GM12878 (cell line): ENCODE measurements around the gene COL20A1. TPM values are rescaled to one million over a fixed set of nuclear protein-coding genes. Genes with fewer than 3 reads are reported as not detected.

Experiments used
- ATAC-seq: fragments of 200-7000 bp; cut with Tn5 transposase; 3 replicates; pipeline ENCODE4 v1.9.1; 2020; ENCODE audit warnings: mild to moderate bottlenecking, moderate library complexity
- BruUV-seq: library from RNA; stranded (reverse); fragments of 400-500 nt; replicated peaks from 2 replicates; lab custom pipeline; 2021; lab: Mats Ljungman, UMichigan
- CTCF ChIA-PET: fragments of 300-600 bp; sonication (Branson Sonifier 250); formaldehyde crosslinking; extraction: SDS; loops from one replicate; lab custom pipeline; 2021; ENCODE audit warnings: inconsistent platforms; lab: Yijun Ruan, JAX
- POLR2A ChIA-PET: fragments of 350-600 bp; formaldehyde crosslinking; extraction: SDS; loops from one replicate; lab custom pipeline; 2021; ENCODE audit warnings: inconsistent platforms; lab: Charles Lee
- RAD21 ChIA-PET: fragments of 300-600 bp; sonication (Branson Sonifier 250); formaldehyde crosslinking; loops from one replicate; lab custom pipeline; 2023; ENCODE audit warnings: antibody characterized with exemption; ENCODE audit not compliant: unreplicated experiment; lab: Charles Lee
- SMC1A ChIA-PET: fragments of 300-600 bp; sonication (Branson Sonifier 250); formaldehyde crosslinking; loops from one replicate; lab custom pipeline; 2023; ENCODE audit not compliant: unreplicated experiment, uncharacterized antibody; lab: Charles Lee
- DNase-seq: peaks from one replicate; pipeline ENCODE4 v3.0.0-alpha.2; 2011; ENCODE audit warnings: low read depth, low spot score
- FAIRE-seq: peaks from 3 replicates; lab custom pipeline; 2011; peaks lifted over from hg19 to GRCh38; lab: Jason Lieb, UNC
- H2AFZ ChIP-seq: 2 replicates; pipeline ENCODE4 v1.6.0; 2011; ENCODE audit warnings: low read depth, low read length, control low read depth; ENCODE audit not compliant: control insufficient read depth
- H3K27ac ChIP-seq: 2 replicates; pipeline ENCODE4 v1.5.1; 2011; ENCODE audit warnings: control low read depth; ENCODE audit not compliant: control insufficient read depth, insufficient read depth
- H3K27me3 ChIP-seq, 2 experiments: replicated peaks in 1 of 2; 2 replicates each; pipeline versions ENCODE4 v1.6.0 to v1.6.1; 2011; ENCODE audit warnings: low read length in 1 of 2; ENCODE audit not compliant: control insufficient read depth in 2 of 2, insufficient read depth in 2 of 2
- H3K36me3 ChIP-seq, 2 experiments: 2 replicates each; pipeline ENCODE4 v1.5.1; 2011; ENCODE audit warnings: low read length in 1 of 2; ENCODE audit not compliant: control insufficient read depth in 2 of 2, insufficient read depth in 2 of 2
- H3K4me1 ChIP-seq: 2 replicates; pipeline ENCODE4 v1.6.1; 2011; ENCODE audit warnings: mild to moderate bottlenecking, low read length, moderate library complexity, mixed read lengths; ENCODE audit not compliant: control insufficient read depth, insufficient read depth
- H3K4me2 ChIP-seq: 2 replicates; pipeline ENCODE4 v1.6.0; 2011; ENCODE audit warnings: control low read depth; ENCODE audit not compliant: control insufficient read depth, insufficient read depth
- H3K4me3 ChIP-seq: fragments of 200-600 bp; sonication (generic); 2 replicates; pipeline ENCODE4 v1.5.1; 2016
- H3K79me2 ChIP-seq: 2 replicates; pipeline ENCODE4 v1.6.0; 2011; ENCODE audit warnings: low read length; ENCODE audit not compliant: control insufficient read depth, insufficient read depth
- H3K9ac ChIP-seq: 2 replicates; pipeline ENCODE4 v1.8.0; 2011; ENCODE audit warnings: low read length, control low read depth, mixed read lengths; ENCODE audit not compliant: control insufficient read depth, insufficient read depth
- H3K9me3 ChIP-seq: replicated peaks from 3 replicates; pipeline ENCODE4 v1.5.1; 2011; ENCODE audit warnings: mild to moderate bottlenecking, low read length; ENCODE audit not compliant: control insufficient read depth, insufficient read depth
- H4K20me1 ChIP-seq: 2 replicates; pipeline ENCODE4 v1.6.0; 2011; ENCODE audit not compliant: control insufficient read depth, insufficient read depth
- ETV6 ChIP-seq, 2 experiments: fragments of 450-650 bp in 1 of 2; IDR thresholded peaks in 1 of 2; conservative IDR thresholded peaks in 1 of 2; 2 replicates each; pipeline ENCODE4 v1.6.1; 2014; ENCODE audit warnings: antibody characterized with exemption in 1 of 2, borderline replicate concordance in 1 of 2, low read depth in 1 of 2, mild to moderate bottlenecking in 1 of 2, moderate library complexity in 1 of 2
- HDAC6 ChIP-seq: fragments of 200-600 bp; sonication (generic); IDR thresholded peaks from one replicate; pipeline ENCODE4 v1.8.0; 2017; ENCODE audit warnings: antibody characterized with exemption; ENCODE audit not compliant: unreplicated experiment
- POU2F2 ChIP-seq: IDR thresholded peaks from 3 replicates; pipeline ENCODE4 v1.6.1; 2011; ENCODE audit warnings: low read depth, mild to moderate bottlenecking, low read length, borderline replicate concordance
- SMAD5 ChIP-seq: IDR thresholded peaks from 2 replicates; pipeline ENCODE4 v1.6.1; 2016; ENCODE audit warnings: antibody characterized with exemption, low read depth
- TCF7 ChIP-seq: IDR thresholded peaks from 2 replicates; pipeline ENCODE4 v1.6.1; 2014; ENCODE audit warnings: antibody characterized with exemption, borderline replicate concordance
- WGBS: methylation state at CpG from one replicate; pipeline ENCODE4 v1.1.6; 2016; ENCODE audit warnings: low lambda C conversion rate; ENCODE audit not compliant: insufficient replicate concordance, insufficient coverage; ENCODE audit errors: missing lambda C conversion rate; 5-methylcytosine and 5-hydroxymethylcytosine counted together
- in situ Hi-C: fragments of 300-500 bp; cut with MboI; formaldehyde crosslinking; loops from 9 replicates; pipeline ENCODE4 v1.14.3; 2018; ENCODE audit warnings: mixed read lengths
- intact Hi-C: fragments of 100-400 bp; cut with micrococcal nuclease; formaldehyde crosslinking; loops from one replicate; pipeline ENCODE4 v1.14.2; 2022; ENCODE audit not compliant: unreplicated experiment
- polyA plus RNA-seq, 11 experiments: library from polyadenylated mRNA; depleted of rRNA in 4 of 11; unstranded in 6 of 11; stranded (reverse) in 5 of 11; fragments of >200 nt; fragmentation: Nextera tagmentation in 4 of 11; fragmentation: Illumina TruSeq in 1 of 11; extraction: Ambion mirVana in 4 of 11; extraction: Trizol in 1 of 11; gene quantifications; 1 replicate in 1 of 11; 2 replicates in 10 of 11; pipeline versions ENCODE4 v1.2.1 to v1.2.3, GENCODE V29; 2011 to 2016; ENCODE audit warnings: inconsistent platforms in 2 of 11, missing spikeins in 2 of 11, low read depth in 1 of 11
- total RNA-seq, 4 experiments: library from RNA; depleted of rRNA in 3 of 4; stranded (reverse); fragments of >200 nt in 3 of 4; fragmentation: Illumina TruSeq in 1 of 4; extraction: Trizol in 1 of 4; gene quantifications; 2 replicates each; pipeline versions ENCODE4 v1.2.1 to v1.2.3, GENCODE V29; 2013 to 2021

Gene COL20A1
- total and polyA plus RNA-seq, 10 of the 15 experiments (the other 5 are each of a cell fraction or from before 2014, with no cell fraction given), result not detected

- no peak overlapping the region for H3K9ac ChIP-seq
- ChIA-PET RAD21 (no interaction called here), CTCF (no interaction called here), SMC1A (no interaction called here), POLR2A (no interaction called here)
- no peaks in the 10 kb centered on the region; the same call in 2 of the 3 replicates for H3K9me3 ChIP-seq
- no peak for FAIRE-seq
- no peak overlapping the region for H3K4me2 ChIP-seq
- H3K4me3 ChIP-seq, result no peak overlapping the region
- H3K4me1 ChIP-seq, result no peaks in the 10 kb centered on the region
- H3K79me2 ChIP-seq, result no peaks in the 10 kb centered on the region
- intact Hi-C loops (no loop called here), in situ Hi-C loops (no loop called here)
- 43% methylated on average over 24 of the region's 27 CpGs for WGBS
- H2AFZ ChIP-seq, result no peak overlapping the region
- H3K27me3 ChIP-seq, result no peaks in the 10 kb centered on the region
- no peak for ATAC-seq
- no peaks in the 10 kb centered on the region for H3K36me3 ChIP-seq
- no peak for DNase-seq
- H3K27ac ChIP-seq, result no peak overlapping the region
- H4K20me1 ChIP-seq, result no peaks in the 10 kb centered on the region
- no TSS peak for BruUV-seq
- TF ChIP-seq SMAD5, result no peak
- no peak for TF ChIP-seq ETV6 (conservative IDR thresholded peaks at IDR 0.05 in 1 of 2, IDR thresholded peaks at IDR 0.05 in 1 of 2; ENCODE audit: borderline replicate concordance in 1 of 2, low read depth in 1 of 2)
- no peak for TF ChIP-seq TCF7
- TF ChIP-seq HDAC6, result no peak
- no peak for TF ChIP-seq POU2F2
Measured at GRCh38 chr20:63345328-63346100, 52.5 kb downstream of the COL20A1 start.
